Caco-2 (cell line): ENCODE data around the gene C1orf21. TPM values are rescaled to one million over a fixed set of nuclear protein-coding genes. Genes with fewer than 3 reads are reported as not detected.

Source experiments
- BruUV-seq: library from RNA; stranded (reverse); fragments of 400-500 nt; replicated peaks from 2 replicates; lab custom pipeline; 2021; lab: Mats Ljungman, UMichigan
- CTCF ChIA-PET: fragments of 300-600 bp; sonication (Branson Sonifier 250); formaldehyde crosslinking; loops from one replicate; lab custom pipeline; 2022; ENCODE audit warnings: antibody characterized with exemption; lab: Charles Lee
- POLR2A ChIA-PET: fragments of 300-600 bp; sonication (Branson Sonifier 250); formaldehyde crosslinking; loops from one replicate; lab custom pipeline; 2022; ENCODE audit warnings: antibody characterized with exemption; lab: Charles Lee
- DNase-seq, 2 experiments: peaks; one replicate each; pipeline versions ENCODE4 v3.0.0 to v3.0.0-alpha.2; 2020 to 2022
- H3K27me3 ChIP-seq: replicated peaks from 2 replicates; pipeline ENCODE4 v1.6.0; 2011; ENCODE audit warnings: low read length; ENCODE audit not compliant: control insufficient read depth, insufficient read depth
- H3K36me3 ChIP-seq: 2 replicates; pipeline ENCODE4 v1.5.1; 2011; ENCODE audit warnings: low read length; ENCODE audit not compliant: control insufficient read depth, insufficient read depth
- H3K4me1 ChIP-seq: fragments of 250-450 bp; sonication (Bioruptor Pico); 2 replicates; pipeline ENCODE4 v1.5.1; 2020; ENCODE audit warnings: mild to moderate bottlenecking
- H3K4me3 ChIP-seq: 2 replicates; pipeline ENCODE4 v1.5.1; 2011; ENCODE audit warnings: low read depth, mild to moderate bottlenecking, control low read depth, low read length
- H3K9me3 ChIP-seq: fragments of 250-450 bp; sonication (Bioruptor Pico); 2 replicates; pipeline ENCODE4 v1.5.1; 2020; ENCODE audit warnings: mild to moderate bottlenecking, moderate library complexity
- H3K27ac Mint-ChIP-seq: one replicate; pipeline ENCODE4 v1.8.0; 2022; ENCODE audit warnings: mixed read lengths; ENCODE audit not compliant: unreplicated experiment
- H3K27me3 Mint-ChIP-seq: one replicate; pipeline ENCODE4 v1.8.0; 2022; ENCODE audit warnings: mixed read lengths; ENCODE audit not compliant: insufficient read depth, unreplicated experiment
- H3K36me3 Mint-ChIP-seq: one replicate; pipeline ENCODE4 v1.8.0; 2022; ENCODE audit warnings: mild to moderate bottlenecking, mixed read lengths; ENCODE audit not compliant: insufficient read depth, unreplicated experiment
- H3K4me1 Mint-ChIP-seq: one replicate; pipeline ENCODE4 v1.8.0; 2022; ENCODE audit warnings: low read depth, mixed read lengths; ENCODE audit not compliant: unreplicated experiment
- H3K4me3 Mint-ChIP-seq: one replicate; pipeline ENCODE4 v1.8.0; 2022; ENCODE audit warnings: mild to moderate bottlenecking, moderate library complexity, mixed read lengths; ENCODE audit not compliant: unreplicated experiment
- H3K9me3 Mint-ChIP-seq: one replicate; pipeline ENCODE4 v1.8.0; 2022; ENCODE audit warnings: mixed read lengths; ENCODE audit not compliant: unreplicated experiment
- CTCF ChIP-seq, 2 experiments: fragments of 200-600 bp in 1 of 2; IDR thresholded peaks; 1 replicate in 1 of 2; 2 replicates in 1 of 2; pipeline versions ENCODE4 v1.5.1 to v1.8.0; 2011 to 2022; ENCODE audit warnings: antibody characterized with exemption in 1 of 2, control low read depth in 1 of 2, inconsistent platforms in 1 of 2, low read depth in 1 of 2, low read length in 1 of 2, mild to moderate bottlenecking in 1 of 2, moderate library complexity in 1 of 2; ENCODE audit not compliant: insufficient read depth in 1 of 2, severe bottlenecking in 1 of 2, unreplicated experiment in 1 of 2
- intact Hi-C: fragments of 100-400 bp; cut with micrococcal nuclease; formaldehyde crosslinking; loops from one replicate; pipeline ENCODE4 v1.10.0; 2022; ENCODE audit not compliant: unreplicated experiment
- total RNA-seq: library from RNA; stranded (reverse); gene quantifications from 2 replicates; pipeline ENCODE4 v1.2.3, GENCODE V29; 2022

Gene C1orf21
- total RNA-seq, 1 experiment from 2014 or later, result 0.82 TPM

GRCh38 chr1:184354719-184355118 lies 32.1 kb upstream of the C1orf21 start:
- Mint-ChIP-seq H3K27me3 (peaks cover 13% of the 10 kb centered on the region), H3K4me3 (no peak overlapping the region), H3K27ac (no peak overlapping the region), H3K4me1 (no peaks in the 10 kb centered on the region), H3K9me3 (no peaks in the 10 kb centered on the region), H3K36me3 (no peaks in the 10 kb centered on the region)
- Histone ChIP-seq H3K9me3 (no peaks in the 10 kb centered on the region), H3K27me3 (no peaks in the 10 kb centered on the region), H3K4me3 (no peak overlapping the region), H3K4me1 (no peaks in the 10 kb centered on the region), H3K36me3 (no peaks in the 10 kb centered on the region)
- intact Hi-C loops, result no loop called here
- ChIA-PET CTCF (no interaction called here), POLR2A (no interaction called here)
- DNase-seq, result no peak
- no peak for TF ChIP-seq CTCF (IDR thresholded peaks at IDR 0.05; ENCODE audit: insufficient read depth in 1 of 2, low read depth in 1 of 2, low read length in 1 of 2, severe bottlenecking in 1 of 2, unreplicated experiment in 1 of 2)
- BruUV-seq, result no TSS peak

DNA sequence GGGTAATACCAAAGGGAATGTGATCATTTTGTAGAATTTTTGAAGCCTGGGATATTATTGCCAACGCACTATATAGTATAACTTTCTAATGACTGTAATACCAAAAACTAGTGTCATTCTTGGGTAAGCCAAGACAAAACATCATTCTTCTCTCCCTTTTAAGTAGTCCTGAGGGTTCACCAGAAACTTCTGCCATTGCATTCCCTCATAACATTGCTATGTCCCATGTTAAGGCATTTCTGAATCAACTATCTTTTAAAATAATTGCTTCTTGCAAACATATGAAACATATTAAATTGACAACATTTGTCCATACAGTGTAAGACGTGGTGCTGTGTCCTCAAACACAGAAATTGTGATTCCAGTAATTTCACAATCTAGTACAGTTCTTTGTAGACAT lies 29.9 kb upstream of the C1orf21 start:
- no peak overlapping the region for H3K4me3 Mint-ChIP-seq
- H3K27me3 ChIP-seq, result no peaks in the 10 kb centered on the region

DNA sequence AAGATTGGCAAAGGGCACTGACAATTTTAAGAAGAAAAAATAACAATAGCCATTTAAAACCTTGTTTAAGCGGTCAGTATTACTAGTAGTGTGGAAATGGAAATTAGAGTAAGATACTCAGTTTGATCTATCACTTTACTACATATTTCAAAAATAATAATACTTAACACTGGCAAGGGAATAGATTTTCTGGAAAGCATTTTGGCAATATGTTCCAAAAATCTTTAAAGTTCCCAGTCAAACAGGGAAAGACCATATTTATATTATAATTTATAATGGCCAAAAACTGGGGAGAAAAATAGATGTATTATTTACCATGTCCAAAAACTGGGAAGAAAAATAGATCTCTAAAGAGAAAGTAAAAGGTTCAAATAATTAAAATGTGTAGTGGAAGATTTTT lies 28.6 kb upstream of the C1orf21 start:
- H3K4me1 ChIP-seq, result no peaks in the 10 kb centered on the region
- H3K9me3 ChIP-seq, result no peaks in the 10 kb centered on the region
- no peaks in the 10 kb centered on the region for H3K27me3 ChIP-seq
- Mint-ChIP-seq H3K4me3 (no peak overlapping the region), H3K9me3 (no peaks in the 10 kb centered on the region), H3K4me1 (no peaks in the 10 kb centered on the region), H3K36me3 (no peaks in the 10 kb centered on the region), H3K27me3 (peaks cover 19% of the 10 kb centered on the region), H3K27ac (no peak overlapping the region)
- DNase-seq, result no peak
- no peaks in the 10 kb centered on the region for H3K36me3 ChIP-seq
- ChIA-PET POLR2A (no interaction called here), CTCF (no interaction called here)
- BruUV-seq, result no TSS peak
- no peak for TF ChIP-seq CTCF (IDR thresholded peaks at IDR 0.05; ENCODE audit: insufficient read depth in 1 of 2, low read depth in 1 of 2, low read length in 1 of 2, severe bottlenecking in 1 of 2, unreplicated experiment in 1 of 2)
- intact Hi-C loops, result no loop called here
- H3K4me3 ChIP-seq, result no peak overlapping the region

More for the DNA sequence above, 29.9 kb upstream of the C1orf21 start:
- no TSS peak for BruUV-seq
- no peaks in the 10 kb centered on the region for H3K9me3 Mint-ChIP-seq
- Histone ChIP-seq H3K4me1 (no peaks in the 10 kb centered on the region), H3K4me3 (no peak overlapping the region), H3K36me3 (no peaks in the 10 kb centered on the region), H3K9me3 (no peaks in the 10 kb centered on the region)
- H3K27ac Mint-ChIP-seq, result no peak overlapping the region
- intact Hi-C loops, result no loop called here
- DNase-seq, result no peak
- TF ChIP-seq CTCF (IDR thresholded peaks at IDR 0.05; ENCODE audit: insufficient read depth in 1 of 2, low read depth in 1 of 2, low read length in 1 of 2, severe bottlenecking in 1 of 2, unreplicated experiment in 1 of 2), result no peak
- ChIA-PET CTCF (no interaction called here), POLR2A (no interaction called here)
- no peaks in the 10 kb centered on the region for H3K36me3 Mint-ChIP-seq
- no peaks in the 10 kb centered on the region for H3K4me1 Mint-ChIP-seq
- H3K27me3 Mint-ChIP-seq, result peaks cover 18% of the 10 kb centered on the region
